Germinal center (tissue), 1 donor: Measurements from ENCODE around the gene OTX1.
A peak's percentile ranks its signal among the peaks of the same experiment; 100 is the strongest.
"Not testable (repeated sequence)": the region's sequence is repeated elsewhere in the genome, so short reads cannot be mapped to it uniquely, and the experiment has no call there.

Experiments
- DNase-seq: peaks from one replicate; pipeline ENCODE4 v3.0.0; 2012; ENCODE audit warnings: mixed read lengths, low spot score

The OTX1 gene

GRCh38 chr2:63050334-63051041, at the start of gene OTX1:
OTX1 (plus strand) TSS chr2:63050830; CDS start chr2:63052991, 2,161 bp downstream.
- DNase-seq, result peak; percentile 75

DNA sequence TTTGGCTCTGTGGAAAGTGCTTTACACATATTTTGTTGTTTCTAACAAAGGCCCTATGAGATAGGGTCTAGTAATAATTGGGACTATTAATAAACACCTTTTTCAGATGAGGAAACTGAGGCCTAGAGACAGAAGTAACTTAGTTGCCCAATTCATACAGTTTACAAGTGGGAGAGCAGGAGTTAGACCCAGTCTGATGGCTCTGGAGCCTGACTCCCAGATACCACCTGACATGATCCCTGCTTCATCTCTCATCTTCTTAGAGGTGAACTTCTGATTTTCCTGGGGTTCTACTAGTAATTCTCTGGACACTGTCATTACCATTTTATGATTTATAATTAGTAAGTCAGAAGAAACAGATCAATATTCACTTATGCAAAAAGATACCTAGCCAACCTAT, 49.1 kb upstream of the OTX1 start:
- no peak for DNase-seq

GRCh38 chr2:63003351-63003750, 47.3 kb upstream of the OTX1 start:
- DNase-seq, result no peak

GRCh38 chr2:63007813-63008458, 42.7 kb upstream of the OTX1 start:
- no peak for DNase-seq

DNA sequence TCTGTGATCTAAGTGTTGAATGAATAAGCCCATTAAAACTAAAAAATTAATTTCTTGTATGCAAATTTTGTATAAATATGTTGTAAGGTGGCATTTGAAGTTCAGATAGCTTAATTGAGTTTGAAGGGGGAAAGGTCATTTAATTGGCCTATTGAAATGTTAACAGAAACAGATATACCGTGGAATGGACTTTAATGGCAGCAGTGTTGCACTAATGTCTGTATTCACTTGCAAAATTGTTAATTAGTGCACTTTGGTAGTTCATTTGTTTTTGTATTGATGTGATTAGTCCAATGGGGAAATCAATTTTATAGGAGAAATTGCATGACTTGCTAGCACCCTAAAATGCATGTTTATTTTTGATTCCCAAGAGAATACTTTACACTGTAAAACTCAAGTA, 41.8 kb upstream of the OTX1 start:
- no peak for DNase-seq

GRCh38 chr2:63009490-63009889, 41.1 kb upstream of the OTX1 start:
- DNase-seq, result no peak

DNA sequence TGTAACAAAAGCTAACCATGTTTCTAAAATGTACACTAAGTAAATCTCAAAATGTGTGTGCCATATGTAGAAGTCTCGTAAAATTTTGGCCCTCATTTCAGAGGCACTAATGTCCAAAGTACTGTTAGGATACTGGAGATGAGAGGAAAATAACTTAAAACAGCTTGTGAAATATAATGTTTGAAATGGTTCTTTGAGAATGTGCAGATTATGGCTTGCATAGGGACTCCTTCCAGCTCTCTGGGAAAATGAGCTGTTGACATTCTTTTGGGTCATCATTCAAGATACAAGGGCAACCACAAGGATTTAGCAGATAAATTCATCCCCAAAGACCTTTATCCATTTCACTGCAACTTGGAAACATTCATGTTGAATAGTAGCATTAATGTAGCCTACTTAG, 38.1 kb upstream of the OTX1 start:
- DNase-seq, result no peak

GRCh38 chr2:63013438-63013837, 37.2 kb upstream of the OTX1 start:
- no peak for DNase-seq

GRCh38 chr2:63015389-63015788, 35.2 kb upstream of the OTX1 start:
- no peak for DNase-seq

DNA sequence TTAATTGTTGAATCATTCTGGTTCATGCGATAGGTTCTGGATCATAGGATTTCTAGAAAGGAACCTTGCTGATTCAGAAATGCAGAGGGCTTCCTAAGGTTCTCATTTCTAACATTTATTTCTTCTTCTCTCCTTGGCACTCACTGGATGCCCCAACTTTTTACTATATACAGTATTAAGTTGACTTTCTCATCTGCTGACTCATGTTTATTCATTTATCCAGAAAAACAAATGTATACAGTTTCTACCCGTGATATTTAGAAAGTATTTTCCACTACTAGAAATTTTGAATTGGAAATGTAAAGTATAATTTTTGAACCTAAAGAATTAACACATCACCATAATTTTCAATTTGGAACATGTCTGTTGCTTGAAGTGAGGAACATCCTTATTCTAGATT, 32.2 kb upstream of the OTX1 start:
- DNase-seq, result no peak

- not testable (repeated sequence) for DNase-seq
Observed at GRCh38 chr2:63019686-63020085, 30.9 kb upstream of the OTX1 start.

GRCh38 chr2:63023444-63023843, 27.2 kb upstream of the OTX1 start:
- peak; percentile 17 for DNase-seq

DNA sequence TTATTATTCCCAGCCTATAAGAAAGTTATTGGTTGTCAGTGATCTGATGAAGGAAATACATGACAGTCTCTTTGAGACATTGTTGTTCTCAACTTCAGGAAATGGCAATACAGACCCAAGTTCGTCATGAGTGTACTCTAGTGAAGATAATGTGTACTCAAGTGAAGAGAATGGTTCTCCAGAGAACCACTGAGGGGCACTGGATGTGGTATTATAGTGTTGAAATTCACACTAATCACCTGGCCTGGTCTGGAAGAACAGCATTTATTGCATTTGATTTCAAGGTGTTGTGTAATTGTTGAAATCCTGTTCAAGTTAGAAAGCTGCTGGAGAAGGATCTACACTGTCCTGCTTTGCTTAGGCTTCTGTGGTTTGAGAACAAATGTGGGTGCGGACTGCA, 23.4 kb upstream of the OTX1 start:
- no peak for DNase-seq

GRCh38 chr2:63029058-63029457, 21.6 kb upstream of the OTX1 start:
- DNase-seq, result no peak

- no peak for DNase-seq
Observed at GRCh38 chr2:63034526-63034925, 16.1 kb upstream of the OTX1 start.

DNA sequence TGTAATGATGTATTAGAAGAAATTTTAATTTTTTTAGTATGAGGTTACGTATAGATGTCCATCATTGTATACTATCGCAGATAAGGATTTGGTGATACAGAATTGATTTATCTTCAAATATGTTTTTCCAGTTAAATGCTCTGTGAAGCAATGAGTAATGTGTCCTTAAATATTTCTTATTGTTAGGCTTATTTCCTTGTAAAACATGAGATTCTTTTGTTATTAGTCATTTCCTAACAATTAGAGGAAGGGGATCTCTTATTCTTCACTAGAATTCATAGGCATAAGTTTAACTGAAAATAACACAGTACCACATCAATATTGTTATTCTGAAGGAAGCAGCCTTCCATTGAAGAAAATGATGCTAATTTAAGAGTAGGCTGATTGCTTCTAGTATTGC, 15.5 kb upstream of the OTX1 start:
- no peak for DNase-seq

GRCh38 chr2:63035660-63036059, 15.0 kb upstream of the OTX1 start:
- no peak for DNase-seq

DNA sequence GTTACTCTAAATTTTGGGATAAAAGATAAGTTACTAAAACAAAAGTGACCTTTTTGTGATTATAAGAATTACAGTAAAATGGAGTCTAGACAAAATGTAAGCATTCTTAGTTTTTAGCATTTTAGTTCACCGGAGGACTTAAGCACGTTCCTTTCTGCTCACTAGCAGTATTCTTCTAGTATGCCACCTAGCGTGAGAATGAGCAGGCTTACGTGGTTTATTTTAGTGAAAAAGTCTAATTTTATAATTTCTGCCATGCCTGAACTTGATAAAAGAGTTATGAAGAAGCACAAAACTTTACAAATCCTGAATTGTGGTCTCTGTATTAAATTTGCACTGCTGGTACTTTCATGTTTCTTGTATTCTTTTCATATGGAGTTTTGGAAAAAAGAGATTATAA, 12.6 kb upstream of the OTX1 start:
- no peak for DNase-seq

DNA sequence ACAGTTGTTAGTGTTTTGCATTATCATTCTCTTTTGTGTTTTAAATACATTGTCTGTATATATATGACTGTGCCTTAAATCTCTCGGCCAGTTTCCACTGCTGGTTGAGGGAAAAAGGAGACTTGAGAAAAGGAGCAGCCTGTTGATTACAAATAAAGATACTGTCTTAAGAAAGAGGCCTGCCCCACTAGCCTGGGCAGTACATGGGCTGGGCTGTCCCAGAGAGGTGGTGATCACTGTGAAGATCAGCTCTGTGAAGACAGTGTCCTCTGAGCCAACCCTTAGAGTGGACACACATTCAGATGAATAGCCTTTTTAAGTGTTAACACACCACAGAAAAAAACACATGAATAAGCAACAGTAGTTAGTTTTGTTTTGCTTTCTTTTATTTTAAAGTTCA, 10.0 kb upstream of the OTX1 start:
- DNase-seq, result no peak

DNA sequence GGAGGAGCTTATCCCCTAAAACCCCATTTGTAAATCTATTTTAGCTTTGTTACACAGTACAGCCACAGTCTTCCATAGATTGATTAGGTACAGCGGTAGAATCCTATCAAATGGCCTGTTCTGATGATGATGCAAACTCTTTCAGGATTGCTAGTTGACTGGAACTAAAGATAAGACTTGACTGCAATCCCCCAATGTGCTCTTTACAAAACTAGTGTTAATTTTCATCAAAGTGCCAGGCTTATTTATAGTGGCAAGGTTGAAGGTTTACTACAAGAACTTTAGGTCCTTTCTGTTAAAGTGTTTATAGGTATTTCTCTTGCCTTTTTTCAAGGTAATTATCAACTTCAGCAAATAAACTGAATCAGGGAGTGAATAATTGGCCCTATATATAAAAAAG, 9.0 kb upstream of the OTX1 start:
- DNase-seq, result no peak

DNA sequence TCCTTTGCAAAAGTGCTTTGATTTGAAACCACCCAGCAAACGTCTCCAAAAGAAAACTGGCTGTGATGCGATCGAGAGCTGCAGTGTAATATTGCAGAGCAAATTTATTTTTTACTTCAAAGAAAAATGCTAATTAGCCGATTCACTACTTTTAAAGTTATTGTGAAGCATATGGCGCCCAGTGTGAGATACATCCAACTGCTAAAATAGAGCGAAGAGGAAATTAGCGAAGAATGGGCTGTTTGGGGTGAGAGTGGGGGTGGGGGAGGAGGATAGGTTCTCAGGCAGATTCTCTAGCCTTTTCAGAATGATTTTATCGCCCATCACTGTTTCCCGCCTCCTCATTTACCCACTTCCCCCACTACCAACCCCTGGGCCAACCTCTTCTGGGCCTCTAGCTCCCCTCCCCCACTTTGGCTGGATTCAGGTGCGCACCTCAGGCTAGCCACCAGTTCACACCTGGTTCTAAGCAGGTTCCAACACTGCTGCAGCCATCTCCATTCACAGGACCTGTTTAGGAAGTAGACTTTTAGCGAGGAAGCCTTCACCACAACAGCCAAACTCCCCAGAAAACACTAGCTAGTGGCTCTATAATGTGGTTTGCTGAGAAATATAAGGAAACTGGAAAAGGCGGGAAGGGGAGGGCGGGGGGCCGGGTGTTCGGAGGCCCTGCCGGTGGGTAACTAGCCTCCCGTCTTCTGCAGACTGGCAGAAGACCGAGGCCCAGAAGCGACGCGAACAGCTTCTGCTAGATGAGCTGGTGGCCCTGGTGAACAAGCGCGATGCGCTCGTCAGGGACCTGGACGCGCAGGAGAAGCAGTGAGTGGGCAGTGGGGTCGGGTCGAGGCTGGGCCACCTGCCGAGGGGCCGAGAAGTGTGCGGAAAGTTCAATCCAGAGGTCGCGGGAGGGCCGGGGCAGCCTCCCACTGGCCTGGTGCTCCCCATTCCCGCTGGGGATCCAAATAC, 6.0 kb upstream of the OTX1 start:
- DNase-seq, result no peak

GRCh38 chr2:63046552-63046951, 4.1 kb upstream of the OTX1 start:
- no peak for DNase-seq

GRCh38 chr2:63046961-63047320, 3.7 kb upstream of the OTX1 start:
- no peak for DNase-seq
